Type B pancreatic cell (in vitro differentiated cells): ENCODE data around the gene GUCY1A1. TPM values are rescaled to one million over a fixed set of nuclear protein-coding genes. Genes with fewer than 3 reads are reported as not detected.

Experiments used
- DNase-seq: peaks from one replicate; pipeline ENCODE4 v3.0.0; 2021; ENCODE audit warnings: mixed read lengths; ENCODE audit not compliant: unreplicated experiment; ENCODE audit errors: extremely low spot score
- H3K27ac Mint-ChIP-seq: 2 replicates; pipeline ENCODE4 v1.8.0; 2021; ENCODE audit warnings: mild to moderate bottlenecking, mixed read lengths
- H3K27me3 Mint-ChIP-seq: 2 replicates; pipeline ENCODE4 v1.8.0; 2021; ENCODE audit warnings: mixed read lengths
- H3K36me3 Mint-ChIP-seq: 2 replicates; pipeline ENCODE4 v1.8.0; 2021; ENCODE audit warnings: mixed read lengths
- H3K4me1 Mint-ChIP-seq: one replicate; pipeline ENCODE4 v1.8.0; 2021; ENCODE audit warnings: mixed read lengths; ENCODE audit not compliant: unreplicated experiment
- H3K4me3 Mint-ChIP-seq: 2 replicates; pipeline ENCODE4 v1.8.0; 2021; ENCODE audit warnings: mild to moderate bottlenecking, mixed read lengths
- H3K9me3 Mint-ChIP-seq: 2 replicates; pipeline ENCODE4 v1.8.0; 2021; ENCODE audit warnings: mixed read lengths
- CTCF ChIP-seq: fragments of 200-600 bp; sonication (generic); conservative IDR thresholded peaks from 2 replicates; pipeline ENCODE4 v1.5.0; 2021; ENCODE audit warnings: antibody characterized with exemption, mild to moderate bottlenecking
- total RNA-seq: library from RNA; stranded (reverse); gene quantifications from 2 replicates; pipeline ENCODE4 v1.2.1, GENCODE V29; 2021; ENCODE audit warnings: low replicate concordance

Gene GUCY1A1
- total RNA-seq, 1 donor from 2014 or later = 6.2 TPM

- no peaks in the 10 kb centered on the region for H3K27me3 Mint-ChIP-seq
- H3K9me3 Mint-ChIP-seq = no peaks in the 10 kb centered on the region
- H3K4me1 Mint-ChIP-seq = peaks cover 5% of the 10 kb centered on the region
- TF ChIP-seq CTCF = no peak
- H3K27ac Mint-ChIP-seq = no peak overlapping the region
- no peak for DNase-seq
- no peak overlapping the region for H3K4me3 Mint-ChIP-seq
- peaks cover 7% of the 10 kb centered on the region for H3K36me3 Mint-ChIP-seq
These were observed 43.3 kb downstream of the GUCY1A1 start for GRCh38 chr4:155709918-155710317.

DNA sequence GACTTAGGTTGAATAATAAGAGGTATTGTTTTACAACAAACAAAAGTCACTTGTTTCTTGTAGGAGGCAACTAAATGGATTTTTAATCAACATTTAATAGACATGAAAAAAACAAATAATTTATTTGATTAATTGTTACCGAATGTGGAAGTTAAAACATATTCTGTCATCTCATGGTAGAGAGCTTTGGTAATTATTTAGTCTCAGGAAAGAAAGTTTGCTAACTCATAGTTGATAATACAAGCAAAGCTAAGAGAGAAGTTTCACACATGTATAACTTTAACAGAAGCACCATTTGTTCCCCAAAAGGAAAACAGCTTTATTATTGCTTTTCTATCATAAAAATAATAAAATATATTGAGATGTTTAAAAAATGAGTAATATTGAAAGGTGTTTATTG lies 44.9 kb downstream of the GUCY1A1 start:
- H3K9me3 Mint-ChIP-seq = no peaks in the 10 kb centered on the region
- no peak overlapping the region for H3K27ac Mint-ChIP-seq
- DNase-seq = no peak
- H3K36me3 Mint-ChIP-seq = peaks cover 10% of the 10 kb centered on the region
- no peak overlapping the region for H3K4me3 Mint-ChIP-seq
- no peaks in the 10 kb centered on the region for H3K27me3 Mint-ChIP-seq
- no peak for TF ChIP-seq CTCF
- H3K4me1 Mint-ChIP-seq = no peaks in the 10 kb centered on the region

- Mint-ChIP-seq H3K27ac (no peak overlapping the region), H3K36me3 (peaks cover 10% of the 10 kb centered on the region), H3K4me3 (no peak overlapping the region), H3K9me3 (no peaks in the 10 kb centered on the region), H3K27me3 (no peaks in the 10 kb centered on the region), H3K4me1 (no peaks in the 10 kb centered on the region)
- no peak for DNase-seq
- no peak for TF ChIP-seq CTCF
These were observed 46.2 kb downstream of the GUCY1A1 start for GRCh38 chr4:155712846-155713245.

GRCh38 chr4:155713911-155714310 lies 47.3 kb downstream of the GUCY1A1 start:
- no peak for TF ChIP-seq CTCF
- no peak for DNase-seq
- H3K4me1 Mint-ChIP-seq = no peaks in the 10 kb centered on the region
- H3K36me3 Mint-ChIP-seq = peaks cover 10% of the 10 kb centered on the region
- H3K27me3 Mint-ChIP-seq = no peaks in the 10 kb centered on the region
- no peaks in the 10 kb centered on the region for H3K9me3 Mint-ChIP-seq
- H3K4me3 Mint-ChIP-seq = no peak overlapping the region
- no peak overlapping the region for H3K27ac Mint-ChIP-seq

GRCh38 chr4:155722336-155722735 lies 55.7 kb downstream of the GUCY1A1 start:
- Mint-ChIP-seq H3K9me3 (no peaks in the 10 kb centered on the region), H3K27me3 (no peaks in the 10 kb centered on the region), H3K36me3 (peaks cover 4% of the 10 kb centered on the region), H3K27ac (no peak overlapping the region), H3K4me1 (no peaks in the 10 kb centered on the region), H3K4me3 (no peak overlapping the region)
- TF ChIP-seq CTCF = no peak
- DNase-seq = no peak

- Mint-ChIP-seq H3K4me1 (no peaks in the 10 kb centered on the region), H3K27me3 (no peaks in the 10 kb centered on the region)
These were observed 56.3 kb downstream of the GUCY1A1 start for GRCh38 chr4:155722816-155723499.

More at GRCh38 chr4:155722816-155723499, 56.3 kb downstream of the GUCY1A1 start:
- no peak for TF ChIP-seq CTCF
- Mint-ChIP-seq H3K36me3 (peaks cover 4% of the 10 kb centered on the region), H3K9me3 (no peaks in the 10 kb centered on the region), H3K4me3 (no peak overlapping the region), H3K27ac (no peak overlapping the region)
- no peak for DNase-seq
